Trophoblast cell (in vitro differentiated cells and primary cell): Measurements from ENCODE around the gene AGBL5.

Source experiments
- DNase-seq, 2 donors: peaks; one replicate each; pipeline ENCODE4 v3.0.0-alpha.2; 2016
- H2AFZ ChIP-seq: 2 replicates; pipeline ENCODE4 v1.6.1; 2013; ENCODE audit warnings: low read length, moderate library complexity, mild to moderate bottlenecking; ENCODE audit not compliant: insufficient read depth, poor library complexity
- H2AK5ac ChIP-seq: 2 replicates; pipeline ENCODE4 v1.6.1; 2013; ENCODE audit warnings: mild to moderate bottlenecking, low read length
- H2BK120ac ChIP-seq: 2 replicates; pipeline ENCODE4 v1.6.1; 2013; ENCODE audit warnings: low read length, mild to moderate bottlenecking, moderate library complexity; ENCODE audit not compliant: insufficient read depth, poor library complexity
- H2BK12ac ChIP-seq: 2 replicates; pipeline ENCODE4 v1.6.1; 2013; ENCODE audit warnings: mild to moderate bottlenecking, low read length, moderate library complexity
- H2BK5ac ChIP-seq: 2 replicates; pipeline ENCODE4 v1.6.1; 2013; ENCODE audit warnings: low read length, low read depth, moderate library complexity, mild to moderate bottlenecking; ENCODE audit not compliant: poor library complexity
- H3K14ac ChIP-seq: 2 replicates; pipeline ENCODE4 v1.6.1; 2013; ENCODE audit warnings: mild to moderate bottlenecking, low read length
- H3K18ac ChIP-seq: 2 replicates; pipeline ENCODE4 v1.6.1; 2013; ENCODE audit warnings: mild to moderate bottlenecking, low read length
- H3K23ac ChIP-seq: 2 replicates; pipeline ENCODE4 v1.6.1; 2013; ENCODE audit warnings: low read length
- H3K27ac ChIP-seq: 2 replicates; pipeline ENCODE4 v1.5.1; 2013; ENCODE audit warnings: low read depth, mild to moderate bottlenecking, inconsistent platforms, low read length, moderate library complexity
- H3K27me3 ChIP-seq: 2 replicates; pipeline ENCODE4 v1.6.1; 2013; ENCODE audit warnings: inconsistent platforms, mild to moderate bottlenecking, low read length, moderate library complexity; ENCODE audit not compliant: insufficient read depth
- H3K36me3 ChIP-seq, 2 experiments: 1 replicate in 1 of 2; 2 replicates in 1 of 2; pipeline ENCODE4 v1.6.1; 2013; ENCODE audit warnings: low read length in 2 of 2, mild to moderate bottlenecking in 2 of 2, moderate library complexity in 1 of 2; ENCODE audit not compliant: insufficient read depth in 2 of 2, control insufficient read depth in 1 of 2
- H3K4ac ChIP-seq: 2 replicates; pipeline ENCODE4 v1.6.1; 2013; ENCODE audit warnings: low read depth, mild to moderate bottlenecking, low read length, moderate library complexity
- H3K4me1 ChIP-seq, 2 experiments: 1 replicate in 1 of 2; 2 replicates in 1 of 2; pipeline ENCODE4 v1.6.1; 2013; ENCODE audit warnings: low read length in 2 of 2, mild to moderate bottlenecking in 2 of 2, moderate library complexity in 1 of 2; ENCODE audit not compliant: insufficient read depth in 2 of 2, control insufficient read depth in 1 of 2
- H3K4me2 ChIP-seq: 2 replicates; pipeline ENCODE4 v1.6.1; 2013; ENCODE audit warnings: inconsistent platforms, mild to moderate bottlenecking, low read length, moderate library complexity
- H3K4me3 ChIP-seq: 2 replicates; pipeline ENCODE4 v1.5.1; 2013; ENCODE audit warnings: mild to moderate bottlenecking, low read depth, low read length, inconsistent platforms
- H3K79me1 ChIP-seq: one replicate; pipeline ENCODE4 v1.6.1; 2013; ENCODE audit warnings: low read length
- H3K79me2 ChIP-seq: 2 replicates; pipeline ENCODE4 v1.6.1; 2013; ENCODE audit warnings: low read length, mild to moderate bottlenecking; ENCODE audit not compliant: control insufficient read depth, insufficient read depth, poor library complexity
- H3K9ac ChIP-seq: 2 replicates; pipeline ENCODE4 v1.6.1; 2013; ENCODE audit warnings: mild to moderate bottlenecking, low read length
- H3K9me3 ChIP-seq: 2 replicates; pipeline ENCODE4 v1.6.1; 2013; ENCODE audit warnings: low read depth, mild to moderate bottlenecking, control low read depth, inconsistent platforms, low read length; ENCODE audit not compliant: insufficient read depth
- H4K12ac ChIP-seq: 2 replicates; pipeline ENCODE4 v1.6.1; 2013; ENCODE audit warnings: low read depth, mild to moderate bottlenecking, low read length, moderate library complexity
- H4K8ac ChIP-seq: 2 replicates; pipeline ENCODE4 v1.6.1; 2013; ENCODE audit warnings: low read depth, mild to moderate bottlenecking, low read length, moderate library complexity
- H4K91ac ChIP-seq: one replicate; pipeline ENCODE4 v1.6.1; 2013; ENCODE audit warnings: low read depth, mild to moderate bottlenecking, low read length, moderate library complexity
- WGBS: extraction: QIAGEN DNeasy Blood & Tissue Kit; methylation state at CpG from one replicate; pipeline ENCODE4 v1.1.7; 2013; ENCODE audit warnings: missing lambda C conversion rate; ENCODE audit not compliant: insufficient read length, insufficient coverage; ENCODE audit errors: extremely low coverage; 5-methylcytosine and 5-hydroxymethylcytosine counted together

AGBL5 gene

GRCh38 chr2:27025281-27025800 is 26.1 kb upstream of the AGBL5 start:
- Histone ChIP-seq H3K14ac (no peak overlapping the region), H4K8ac (no peak overlapping the region), H3K4ac (no peak overlapping the region), H2AFZ (no peak overlapping the region), H3K27me3 (no peaks in the 10 kb centered on the region), H3K79me1 (peaks cover 2% of the 10 kb centered on the region), H3K4me1 (peaks cover 14% of the 10 kb centered on the region in 2 experiments), H3K4me2 (no peak overlapping the region), H3K79me2 (no peaks in the 10 kb centered on the region), H3K4me3 (no peak overlapping the region), H3K23ac (no peak overlapping the region), H3K18ac (no peak overlapping the region), H3K9ac (no peak overlapping the region), H3K27ac (no peak overlapping the region), H2BK12ac (no peak overlapping the region), H3K9me3 (no peaks in the 10 kb centered on the region), H4K91ac (no peak overlapping the region), H2BK120ac (no peak overlapping the region), H2BK5ac (no peak overlapping the region), H2AK5ac (no peak overlapping the region), H3K36me3 (peaks cover 39 to 42% of the 10 kb centered on the region in 2 experiments), H4K12ac (no peak overlapping the region)
- no peak for DNase-seq
- WGBS = no CpG with 5 or more reads among the region's 13 CpGs

- Histone ChIP-seq H3K27me3 (no peaks in the 10 kb centered on the region), H3K27ac (no peak overlapping the region), H2AK5ac (no peak overlapping the region), H4K8ac (no peak overlapping the region), H3K23ac (no peak overlapping the region), H3K14ac (no peak overlapping the region), H4K12ac (no peak overlapping the region), H3K9ac (no peak overlapping the region), H3K4me3 (no peak overlapping the region), H3K9me3 (no peaks in the 10 kb centered on the region), H3K4me2 (no peak overlapping the region), H3K18ac (no peak overlapping the region), H3K79me1 (peaks cover 2% of the 10 kb centered on the region), H2BK120ac (no peak overlapping the region), H3K36me3 (peaks cover 39 to 42% of the 10 kb centered on the region in 2 experiments), H3K4me1 (peaks cover 11 to 13% of the 10 kb centered on the region in 2 experiments), H2BK5ac (no peak overlapping the region), H3K79me2 (no peaks in the 10 kb centered on the region), H3K4ac (no peak overlapping the region), H4K91ac (no peak overlapping the region), H2AFZ (no peak overlapping the region), H2BK12ac (no peak overlapping the region)
- no CpG with 5 or more reads among the region's 24 CpGs for WGBS
- no peak for DNase-seq
Measured at GRCh38 chr2:27025861-27026851, 25.3 kb upstream of the AGBL5 start.

- Histone ChIP-seq H3K23ac (no peak overlapping the region), H3K27me3 (no peaks in the 10 kb centered on the region), H4K8ac (no peak overlapping the region), H3K36me3 (peaks cover 39 to 42% of the 10 kb centered on the region in 2 experiments), H3K4me3 (no peak overlapping the region), H2AK5ac (no peak overlapping the region), H3K4me1 (peaks cover 3 to 4% of the 10 kb centered on the region in 2 experiments), H2BK12ac (no peak overlapping the region), H2BK120ac (no peak overlapping the region), H3K14ac (no peak overlapping the region), H3K79me2 (no peaks in the 10 kb centered on the region), H3K4me2 (no peak overlapping the region), H3K9ac (no peak overlapping the region), H2BK5ac (no peak overlapping the region), H3K4ac (no peak overlapping the region), H3K9me3 (no peaks in the 10 kb centered on the region), H3K18ac (peak overlapping the region; percentile 26), H2AFZ (no peak overlapping the region), H3K27ac (no peak overlapping the region), H4K91ac (no peak overlapping the region), H3K79me1 (no peaks in the 10 kb centered on the region), H4K12ac (no peak overlapping the region)
- WGBS = no CpG with 5 or more reads among the region's 10 CpGs
- no peak for DNase-seq
Measured at GRCh38 chr2:27027211-27027651, 24.2 kb upstream of the AGBL5 start.

GRCh38 chr2:27029051-27029450 is 22.4 kb upstream of the AGBL5 start:
- Histone ChIP-seq H3K14ac (no peak overlapping the region), H3K27ac (no peak overlapping the region), H2BK12ac (no peak overlapping the region), H3K18ac (no peak overlapping the region), H3K4me1 (peaks cover 6 to 8% of the 10 kb centered on the region in 2 experiments), H3K4me3 (no peak overlapping the region), H2AK5ac (no peak overlapping the region), H3K79me2 (peaks cover 9% of the 10 kb centered on the region), H3K9ac (no peak overlapping the region), H3K9me3 (no peaks in the 10 kb centered on the region), H3K4ac (no peak overlapping the region), H2BK120ac (no peak overlapping the region), H2AFZ (no peak overlapping the region), H4K91ac (no peak overlapping the region), H3K79me1 (peaks cover 9% of the 10 kb centered on the region), H3K27me3 (no peaks in the 10 kb centered on the region), H2BK5ac (no peak overlapping the region), H4K8ac (no peak overlapping the region), H3K23ac (no peak overlapping the region), H3K36me3 (peaks cover 30 to 32% of the 10 kb centered on the region in 2 experiments), H4K12ac (no peak overlapping the region), H3K4me2 (no peak overlapping the region)
- no peak for DNase-seq
- no CpG with 5 or more reads among the region's 2 CpGs for WGBS
